ENCODE data around the gene ITSN1. TPM values are rescaled to one million over a fixed set of nuclear protein-coding genes. Genes with fewer than 3 reads are reported as not detected.

ITSN1 gene
- total and polyA plus RNA-seq, 2 of the 13 experiments (the other 11 are each of a cell fraction or from before 2014, with no cell fraction given) = 26.1 to 33.8 TPM

GRCh38 chr21:33791073-33791472, 148.8 kb downstream of the ITSN1 start (continued):
- TF ChIP-seq MAZ (IDR thresholded peaks at IDR 0.05; ENCODE audit: borderline replicate concordance, low read depth, low read length) = no peak
- TF ChIP-seq MAZ (CRISPR knock-in tag; IDR thresholded peaks at IDR 0.05; ENCODE audit: low read depth) = no peak

- Histone ChIP-seq H3K27ac (ENCODE audit: extremely low read length, insufficient read depth, low read length) (no peak overlapping the region), H4K20me1 (ENCODE audit: insufficient read depth, low read length) (no peaks in the 10 kb centered on the region), H2AFZ (ENCODE audit: low read length) (no peak overlapping the region), H3K9me3 (ENCODE audit: low read length) (no peaks in the 10 kb centered on the region), H3K4me2 (ENCODE audit: low read depth, low read length) (no peak overlapping the region), H3K4me1 (ENCODE audit: insufficient read depth, low read length) (no peaks in the 10 kb centered on the region), H3K27me3 (ENCODE audit: control insufficient read depth in 1 of 2, insufficient read depth in 2 of 2, low read length in 2 of 2) (no peaks in the 10 kb centered on the region), H3K9ac (ENCODE audit: insufficient read depth, low read depth, low read length) (no peak overlapping the region), H3K79me2 (ENCODE audit: insufficient read depth, low read length) (no peaks in the 10 kb centered on the region), H3K4me3 (replicated peaks in 1 of 3; ENCODE audit: insufficient read depth in 1 of 3, low read depth in 2 of 3, low read length in 3 of 3) (no peak overlapping the region), H3K36me3 (replicated peaks in 1 of 2; ENCODE audit: control insufficient read depth in 1 of 2, insufficient read depth in 2 of 2, low read length in 2 of 2) (peaks cover 6 to 43% of the 10 kb centered on the region in 2 experiments; a peak in 4 of 5 replicates)
- no TSS peak for BruUV-seq (replicated peaks)
- FAIRE-seq (no peak), ATAC-seq (no peak), DNase-seq (ENCODE audit: low spot score) (no peak)
- ChIA-PET CTCF (ENCODE audit: low intra/inter-chr PET ratio, low total read pairs) (no interaction called here), POLR2A (no interaction called here)
- TF ChIP-seq STAT5B (CRISPR knock-in tag; IDR thresholded peaks at IDR 0.05) (no peak), XRCC5 (optimal IDR thresholded peaks at IDR 0.05; ENCODE audit: low read length) (no peak), DZIP1 (CRISPR knock-in tag; IDR thresholded peaks at IDR 0.05) (no peak), ZMYM4 (CRISPR knock-in tag; IDR thresholded peaks at IDR 0.05) (no peak), CENPX (CRISPR knock-in tag; IDR thresholded peaks at IDR 0.05) (no peak), ZNF510 (CRISPR knock-in tag; IDR thresholded peaks at IDR 0.05; ENCODE audit: low read depth) (no peak), ZFP37 (CRISPR knock-in tag; IDR thresholded peaks at IDR 0.05; ENCODE audit: borderline replicate concordance) (no peak), ZNF446 (CRISPR knock-in tag; IDR thresholded peaks at IDR 0.05) (no peak), ZNF367 (CRISPR knock-in tag; IDR thresholded peaks at IDR 0.05; ENCODE audit: borderline replicate concordance) (no peak), ZNF704 (CRISPR knock-in tag; IDR thresholded peaks at IDR 0.05; ENCODE audit: borderline replicate concordance) (no peak), TFDP1 (CRISPR knock-in tag; IDR thresholded peaks at IDR 0.05; ENCODE audit: borderline replicate concordance) (no peak), CREM (IDR thresholded peaks at IDR 0.05) (no peak), CREM (CRISPR knock-in tag; IDR thresholded peaks at IDR 0.05) (no peak), SAP130 (CRISPR knock-in tag; IDR thresholded peaks at IDR 0.05; ENCODE audit: low read depth) (no peak), NFATC3 (CRISPR knock-in tag; IDR thresholded peaks at IDR 0.05) (no peak), ZFAT (CRISPR knock-in tag; conservative IDR thresholded peaks at IDR 0.05) (no peak)
- intact Hi-C loops (cut with micrococcal nuclease; ENCODE audit: unreplicated experiment) = no loop called here
- 94% methylated on average over 2 of the region's 2 CpGs for WGBS (ENCODE audit: low lambda C conversion rate)
- in situ Hi-C loops (cut with HindIII; ENCODE audit: extremely low pct_ligation_motif_present, low pct_unique_long_range_greater_than_20kb) = no loop called here
Observed at GRCh38 chr21:33794596-33794995, 152.3 kb downstream of the ITSN1 start.
